NCI-H1436 treated with DMSO at 0.1 percent for 48 hours (cell line): Measurements from ENCODE around the gene DNAH9.
"Not testable (repeated sequence)": the region's sequence is repeated elsewhere in the genome, so short reads cannot be mapped to it uniquely, and the experiment has no call there.

Source experiments
- DNase-seq: peaks from one replicate; lab custom pipeline; 2025; lab: John Stamatoyannopoulos, UW

Gene DNAH9

GRCh38 chr17:11917415-11917814 is 319.1 kb downstream of the DNAH9 start:
- DNase-seq = no peak

- DNase-seq = no peak
Observed at GRCh38 chr17:11921296-11921695, 323.0 kb downstream of the DNAH9 start.

GRCh38 chr17:11922638-11923037 is 324.4 kb downstream of the DNAH9 start:
- DNase-seq = no peak

- DNase-seq = no peak
Observed at GRCh38 chr17:11924076-11924475, 325.8 kb downstream of the DNAH9 start.

- no peak for DNase-seq
Observed at GRCh38 chr17:11925262-11926021, 327.2 kb downstream of the DNAH9 start.

GRCh38 chr17:11928436-11928835 is 330.2 kb downstream of the DNAH9 start:
- no peak for DNase-seq

GRCh38 chr17:11932337-11932898 is 334.1 kb downstream of the DNAH9 start:
- DNase-seq = no peak

- DNase-seq = no peak
Observed at GRCh38 chr17:11935734-11936406, 337.6 kb downstream of the DNAH9 start.

- DNase-seq = no peak
Observed at GRCh38 chr17:11940904-11941303, 342.6 kb downstream of the DNAH9 start.

- DNase-seq = not testable (repeated sequence)
Observed at GRCh38 chr17:11943086-11943485, 344.8 kb downstream of the DNAH9 start.

GRCh38 chr17:11943759-11944347 is 345.6 kb downstream of the DNAH9 start:
- DNase-seq = no peak

GRCh38 chr17:11944587-11944986 is 346.3 kb downstream of the DNAH9 start:
- DNase-seq = no peak

- no peak for DNase-seq
Observed at GRCh38 chr17:11948789-11949188, 350.5 kb downstream of the DNAH9 start.

GRCh38 chr17:11949571-11949970 is 351.3 kb downstream of the DNAH9 start:
- not testable (repeated sequence) for DNase-seq

GRCh38 chr17:11950771-11951519 is 352.7 kb downstream of the DNAH9 start:
- no peak for DNase-seq

- no peak for DNase-seq
Observed at GRCh38 chr17:11952610-11953009, 354.3 kb downstream of the DNAH9 start.

GRCh38 chr17:11953924-11954323 is 355.7 kb downstream of the DNAH9 start:
- DNase-seq = no peak

- no peak for DNase-seq
Observed at GRCh38 chr17:11954936-11955335, 356.7 kb downstream of the DNAH9 start.

- no peak for DNase-seq
Observed at GRCh38 chr17:11969565-11969964, 371.3 kb downstream of the DNAH9 start.

- not testable (repeated sequence) for DNase-seq
Observed at GRCh38 chr17:11972741-11973140, 374.5 kb downstream of the DNAH9 start.

- no peak for DNase-seq
Observed at GRCh38 chr17:11979795-11980194, 381.5 kb downstream of the DNAH9 start.

GRCh38 chr17:11980813-11981212 is 382.5 kb downstream of the DNAH9 start:
- DNase-seq = no peak
